Breast epithelium (tissue), 3 donors: ENCODE measurements around the gene ACOXL.

Experiments
- CTCF ChIP-seq, 3 donors: fragments of 450-650 bp; IDR thresholded peaks; one replicate each; pipeline ENCODE4 v1.5.1; 2016 to 2017; ENCODE audit warnings: antibody characterized with exemption in 3 of 3, mild to moderate bottlenecking in 3 of 3, moderate library complexity in 3 of 3
- POLR2A ChIP-seq: fragments of 450-650 bp; IDR thresholded peaks from one replicate; pipeline ENCODE4 v1.6.1; 2016; ENCODE audit warnings: antibody characterized with exemption, mild to moderate bottlenecking, moderate library complexity

- TF ChIP-seq CTCF (IDR thresholded peaks at IDR 0.05), result no peak
- TF ChIP-seq POLR2A, result no peak
These were observed 217.9 kb downstream of the ACOXL start for GRCh38 chr2:110950281-110950680.
